IPS DF 19.7 (cell line): ENCODE results near the gene NAV3.

Experiments used
- DNase-seq: peaks from one replicate; pipeline ENCODE4 v3.0.0-alpha.2; 2013; ENCODE audit warnings: low read depth, low spot score

The NAV3 gene

GRCh38 chr12:77830583-77831351 is at the start of gene NAV3:
TSS of gene NAV3 (plus strand) at chr12:77830894. CDS start at chr12:77831462, 568 bp downstream.
- no peak for DNase-seq

DNA sequence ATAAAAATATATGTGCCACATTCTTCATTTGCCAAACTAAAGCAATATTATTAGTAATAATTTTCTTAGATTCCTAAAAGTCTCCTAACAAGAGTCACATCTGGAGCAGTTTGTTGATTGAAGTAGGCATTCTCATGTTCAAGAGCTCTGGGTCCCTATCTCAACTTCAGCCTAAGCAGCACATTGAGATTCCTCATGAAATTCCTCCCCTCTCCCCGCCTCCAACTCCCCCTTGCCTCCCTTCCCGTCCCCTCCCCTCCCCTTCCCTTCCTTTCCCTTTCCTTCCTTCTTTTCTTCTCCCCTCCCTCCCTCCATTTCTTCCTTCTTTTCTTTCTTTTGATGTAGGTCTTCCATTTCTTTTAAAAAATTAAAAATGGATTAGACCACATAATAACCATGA is 48.7 kb upstream of the NAV3 start:
- DNase-seq = peak; percentile 23

GRCh38 chr12:77782766-77783165 is 47.9 kb upstream of the NAV3 start:
- no peak for DNase-seq

- DNase-seq = no peak
Measured at GRCh38 chr12:77785211-77785610, 45.5 kb upstream of the NAV3 start.

DNA sequence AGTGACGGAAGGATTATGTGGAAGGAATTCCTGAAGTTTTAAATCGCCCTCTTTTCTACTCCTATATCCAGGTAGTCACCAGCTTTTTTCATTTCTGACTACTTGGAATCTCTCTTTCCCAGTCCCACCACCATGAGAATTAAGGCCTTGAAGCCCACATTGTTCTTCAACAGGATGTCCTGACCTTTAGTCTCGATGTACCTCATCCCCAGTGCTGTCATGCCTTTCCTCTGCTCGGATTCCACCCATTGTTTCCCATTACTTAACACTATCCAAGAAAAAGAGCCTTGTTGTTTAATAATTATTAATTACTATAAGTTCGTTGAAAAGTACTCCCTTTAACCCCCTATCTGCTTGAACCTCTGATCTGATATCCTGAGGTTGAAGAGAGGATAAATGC is 44.0 kb upstream of the NAV3 start:
- no peak for DNase-seq

- DNase-seq = no peak
Measured at GRCh38 chr12:77788231-77789168, 42.2 kb upstream of the NAV3 start.

DNA sequence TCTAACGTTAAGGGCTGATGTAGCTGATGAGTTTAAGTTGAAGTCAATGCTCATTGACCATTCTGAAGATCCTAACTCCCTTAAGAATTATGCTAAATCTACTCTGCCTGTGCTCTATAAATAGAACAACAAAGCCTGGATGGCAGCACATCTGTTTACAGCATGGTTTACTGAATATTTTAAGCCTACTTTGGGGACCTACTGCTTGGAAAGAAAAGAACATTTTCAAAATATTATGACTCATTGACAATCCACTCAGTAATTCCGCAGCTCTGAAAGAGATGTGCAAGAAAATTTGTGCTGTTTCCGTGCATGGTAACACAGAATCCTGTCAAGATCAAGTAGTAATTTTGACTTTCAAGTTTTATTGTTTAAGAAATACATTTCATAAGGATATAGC is 35.0 kb upstream of the NAV3 start:
- no peak for DNase-seq

- DNase-seq = no peak
Measured at GRCh38 chr12:77796775-77797174, 33.9 kb upstream of the NAV3 start.

- DNase-seq = no peak
Measured at GRCh38 chr12:77800501-77800900, 30.2 kb upstream of the NAV3 start.

GRCh38 chr12:77808534-77808933 is 22.2 kb upstream of the NAV3 start:
- no peak for DNase-seq

- no peak for DNase-seq
Measured at GRCh38 chr12:77813558-77813957, 17.1 kb upstream of the NAV3 start.

GRCh38 chr12:77814386-77814785 is 16.3 kb upstream of the NAV3 start:
- DNase-seq = no peak

- no peak for DNase-seq
Measured at GRCh38 chr12:77816196-77816595, 14.5 kb upstream of the NAV3 start.

- DNase-seq = no peak
Measured at GRCh38 chr12:77817276-77817675, 13.4 kb upstream of the NAV3 start.

- no peak for DNase-seq
Measured at GRCh38 chr12:77818351-77818750, 12.3 kb upstream of the NAV3 start.

DNA sequence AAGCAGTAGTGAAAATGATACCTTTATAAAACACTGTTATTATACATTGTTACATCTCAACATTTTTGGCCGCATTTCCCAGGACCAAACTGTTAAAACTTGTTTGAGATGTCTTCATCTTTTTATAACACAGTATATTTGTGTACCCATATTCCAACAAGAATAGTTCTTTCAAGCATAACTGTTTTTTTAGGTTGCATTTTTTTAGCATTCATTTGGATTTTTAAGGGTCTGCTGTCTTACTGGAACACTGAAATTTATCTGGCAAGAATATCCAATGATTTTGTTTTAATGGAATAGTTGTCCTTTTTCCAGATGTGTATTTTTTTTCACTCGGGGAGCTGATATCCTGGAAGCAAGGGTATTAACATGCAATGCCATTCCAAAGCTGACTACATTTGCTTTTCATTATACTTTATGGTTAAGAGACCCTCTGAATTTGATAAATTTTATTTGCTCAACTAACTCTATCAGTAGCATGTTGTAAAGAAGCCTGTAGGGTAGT is 8.9 kb upstream of the NAV3 start:
- no peak for DNase-seq

DNA sequence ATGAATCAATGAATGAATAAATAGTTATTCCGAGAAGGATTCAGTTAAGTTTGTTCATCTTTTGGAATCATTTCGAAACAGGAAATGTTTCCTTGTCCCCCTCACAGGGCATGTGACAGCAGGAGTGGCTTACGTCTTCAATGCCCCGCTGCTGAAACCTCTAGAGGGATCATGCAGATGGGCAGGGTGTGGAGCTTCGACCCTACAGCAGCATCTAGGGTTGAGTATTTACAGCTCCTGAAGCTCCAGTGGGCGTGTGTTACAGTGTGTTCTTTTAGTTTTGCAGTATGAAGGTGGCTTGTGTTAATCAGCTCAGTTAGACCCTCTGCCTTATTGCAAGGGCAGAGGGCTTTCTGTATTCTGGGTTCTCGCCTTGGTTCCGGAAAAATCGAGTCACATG is 2.6 kb downstream of the NAV3 start:
- DNase-seq = no peak

DNA sequence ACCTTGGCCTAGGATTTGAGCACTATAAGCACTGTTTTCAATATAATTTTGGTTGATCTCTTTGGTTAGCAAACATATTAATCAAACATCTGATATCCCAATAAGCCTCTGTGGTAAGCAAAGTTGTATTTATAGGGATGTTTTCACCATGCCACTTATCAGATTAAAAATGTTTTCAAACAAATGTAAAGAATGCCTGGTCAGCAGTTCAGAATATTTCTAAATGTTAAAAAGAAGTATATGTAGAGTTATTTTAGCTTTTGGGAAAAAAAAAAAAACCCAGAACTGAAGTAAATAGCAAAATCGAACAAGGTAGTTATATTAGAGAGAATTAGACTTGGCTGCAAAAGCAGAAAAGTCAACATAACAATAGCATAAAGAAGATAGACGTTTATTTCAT is 3.9 kb downstream of the NAV3 start:
- DNase-seq = no peak

DNA sequence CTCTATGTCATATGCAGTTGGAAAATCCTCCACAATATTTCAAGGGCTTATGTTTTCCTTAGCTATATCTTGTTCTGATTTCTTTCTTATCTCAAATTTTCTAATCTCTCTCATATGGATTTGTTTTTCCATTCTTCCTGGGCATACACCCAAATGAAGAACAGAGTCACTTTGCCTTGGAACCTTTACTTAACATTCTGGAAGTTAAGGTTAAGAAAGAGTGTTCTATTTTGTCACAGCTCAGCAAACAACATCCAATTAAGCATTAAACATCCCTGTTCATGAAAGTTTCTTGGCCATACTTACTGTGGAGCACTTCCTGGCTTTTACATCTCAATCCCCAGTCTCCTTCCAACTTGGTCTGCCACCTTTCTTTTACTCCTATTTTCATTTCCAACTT is 5.3 kb downstream of the NAV3 start:
- DNase-seq = no peak

DNA sequence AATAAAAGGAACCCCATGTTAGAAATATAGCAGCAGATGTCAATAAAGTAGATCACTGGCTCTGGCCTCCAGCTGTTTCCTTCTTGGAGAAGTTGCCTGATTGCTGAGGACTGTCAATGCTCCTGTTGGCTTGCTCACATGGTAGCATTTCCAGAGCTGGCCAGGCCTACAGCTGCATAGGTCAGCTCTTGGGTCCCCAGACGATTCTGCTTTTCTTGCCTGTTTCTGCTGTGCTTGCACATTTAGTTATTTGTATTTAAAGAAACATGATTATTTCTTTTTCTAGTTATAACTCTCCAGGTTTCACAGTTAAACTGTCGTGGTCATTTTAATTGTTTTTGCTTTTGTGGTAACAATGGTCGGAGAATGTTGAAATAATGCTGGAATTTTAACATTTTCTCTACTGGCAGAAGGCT is 7.2 kb downstream of the NAV3 start:
- DNase-seq = no peak

- DNase-seq = no peak
Measured at GRCh38 chr12:77841521-77841920, 10.8 kb downstream of the NAV3 start.

DNA sequence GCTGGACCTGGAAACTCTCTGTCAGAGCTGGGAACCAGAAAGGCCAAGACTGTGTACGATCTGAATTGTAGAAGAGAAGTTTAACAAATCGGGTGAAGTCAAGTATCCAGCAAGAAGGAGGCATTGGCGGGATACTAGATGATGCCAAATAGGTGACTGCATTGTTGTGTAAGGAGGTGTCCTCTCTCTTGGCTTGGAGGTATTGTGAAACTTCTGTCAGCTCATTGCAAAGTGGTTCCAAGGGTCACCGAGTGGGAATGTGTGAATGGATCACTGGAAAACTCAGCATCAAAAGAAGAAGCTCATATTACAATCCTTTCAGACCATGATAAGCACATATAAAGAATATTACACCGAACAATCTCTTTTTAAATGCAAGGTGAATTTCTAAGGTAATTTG is 11.7 kb downstream of the NAV3 start:
- no peak for DNase-seq

DNA sequence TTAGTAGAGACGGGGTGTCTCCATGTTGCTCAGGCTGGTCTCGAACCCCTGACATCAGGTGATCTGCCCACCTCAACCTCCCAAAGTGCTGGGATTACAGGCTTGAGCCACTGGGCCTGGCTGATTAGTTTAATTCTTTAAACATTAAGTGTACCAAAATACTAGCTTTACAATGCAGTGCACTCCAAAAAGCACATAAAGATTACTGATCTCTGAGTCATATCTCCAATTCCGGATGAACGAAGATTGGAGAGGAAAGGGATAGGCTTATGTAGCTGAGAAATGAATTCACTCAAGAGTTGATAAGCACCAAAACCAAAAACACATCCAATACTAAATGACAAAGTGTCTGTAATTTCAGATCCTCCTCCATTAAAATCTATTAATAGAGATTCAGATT is 15.1 kb downstream of the NAV3 start:
- DNase-seq = no peak
